HEK293 (cell line): ENCODE results near the gene BCAS3.

Experiments
- CTCF ChIA-PET: fragments of 350-600 bp; formaldehyde crosslinking; extraction: SDS; loops from one replicate; lab custom pipeline; 2021; ENCODE audit warnings: antibody characterized with exemption; lab: Yijun Ruan, JAX
- POLR2A ChIA-PET: fragments of 300-600 bp; formaldehyde crosslinking; extraction: SDS; loops from one replicate; lab custom pipeline; 2020; ENCODE audit warnings: antibody characterized with exemption, inconsistent platforms; lab: Yijun Ruan, JAX
- H3K27ac ChIP-seq: fragments of 200-500 bp; sonication (Bioruptor generic); 2 replicates; pipeline ENCODE4 v1.5.1; 2014; ENCODE audit warnings: low read depth, low read length, control low read depth, inconsistent platforms; ENCODE audit errors: extremely low read depth
- H3K36me3 ChIP-seq, 2 experiments: fragments of 200-500 bp in 1 of 2; sonication (Bioruptor generic) in 1 of 2; 1 replicate in 1 of 2; 2 replicates in 1 of 2; pipeline ENCODE4 v1.5.1; 2014 to 2017; ENCODE audit warnings: inconsistent platforms in 2 of 2, low read length in 2 of 2; ENCODE audit not compliant: control insufficient read depth in 2 of 2, insufficient read depth in 1 of 2
- H3K4me1 ChIP-seq: fragments of 200-500 bp; sonication (Bioruptor generic); 2 replicates; pipeline ENCODE4 v1.5.1; 2014; ENCODE audit warnings: mild to moderate bottlenecking, low read length, inconsistent platforms; ENCODE audit not compliant: control insufficient read depth, insufficient read depth
- H3K4me3 ChIP-seq: 2 replicates; pipeline ENCODE4 v1.5.1; 2011; ENCODE audit warnings: low read depth, mild to moderate bottlenecking, control low read depth, low read length, moderate library complexity
- H3K9me3 ChIP-seq: fragments of 200-500 bp; sonication (Bioruptor generic); 2 replicates; pipeline ENCODE4 v1.5.1; 2014; ENCODE audit warnings: low read depth, low read length, inconsistent platforms; ENCODE audit not compliant: control insufficient read depth, insufficient read depth
- BCL6B ChIP-seq: fragments of 450-650 bp; formaldehyde crosslinking; IDR thresholded peaks from 2 replicates; pipeline ENCODE4 v1.5.1; 2017; ENCODE audit warnings: missing biosample characterization, missing genetic modification characterization
- INSM2 ChIP-seq: fragments of 450-650 bp; formaldehyde crosslinking; IDR thresholded peaks from 2 replicates; pipeline ENCODE4 v1.5.1; 2016; ENCODE audit warnings: missing biosample characterization, missing genetic modification characterization
- MEIS1 ChIP-seq: sonication (generic); formaldehyde crosslinking; IDR thresholded peaks from 2 replicates; pipeline ENCODE4 v1.8.1; 2022; ENCODE audit warnings: missing genetic modification reagents, mild to moderate bottlenecking, borderline replicate concordance
- PRDM6 ChIP-seq: fragments of 450-650 bp; formaldehyde crosslinking; IDR thresholded peaks from 2 replicates; pipeline ENCODE4 v1.5.1; 2017; ENCODE audit warnings: missing biosample characterization, missing genetic modification characterization
- SP2 ChIP-seq: fragments of 450-650 bp; formaldehyde crosslinking; IDR thresholded peaks from 2 replicates; pipeline ENCODE4 v1.5.1; 2016; ENCODE audit warnings: missing biosample characterization, missing genetic modification characterization
- SP7 ChIP-seq: fragments of 450-650 bp; formaldehyde crosslinking; IDR thresholded peaks from 2 replicates; pipeline ENCODE4 v1.5.1; 2016; ENCODE audit warnings: missing biosample characterization, missing genetic modification characterization
- ZBTB49 ChIP-seq: fragments of 450-650 bp; formaldehyde crosslinking; IDR thresholded peaks from 2 replicates; pipeline ENCODE4 v1.5.1; 2016; ENCODE audit warnings: missing biosample characterization, missing genetic modification characterization, low read depth
- ZEB2 ChIP-seq: fragments of 450-650 bp; formaldehyde crosslinking; IDR thresholded peaks from 2 replicates; pipeline ENCODE4 v1.5.1; 2016; ENCODE audit warnings: missing biosample characterization, missing genetic modification characterization
- ZNF155 ChIP-seq: fragments of 450-650 bp; formaldehyde crosslinking; IDR thresholded peaks from 2 replicates; pipeline ENCODE4 v1.5.1; 2016; ENCODE audit warnings: missing biosample characterization, missing genetic modification characterization
- ZNF2 ChIP-seq: fragments of 450-650 bp; formaldehyde crosslinking; IDR thresholded peaks from 2 replicates; pipeline ENCODE4 v1.5.1; 2016; ENCODE audit warnings: missing biosample characterization, missing genetic modification characterization
- ZNF223 ChIP-seq: fragments of 450-650 bp; formaldehyde crosslinking; IDR thresholded peaks from 2 replicates; pipeline ENCODE4 v1.5.1; 2016; ENCODE audit warnings: missing biosample characterization, missing genetic modification characterization
- ZNF521 ChIP-seq: fragments of 450-650 bp; formaldehyde crosslinking; IDR thresholded peaks from 2 replicates; pipeline ENCODE4 v1.5.1; 2017; ENCODE audit warnings: missing biosample characterization, mild to moderate bottlenecking, missing genetic modification characterization
- ZNF571 ChIP-seq: fragments of 450-650 bp; formaldehyde crosslinking; IDR thresholded peaks from 2 replicates; pipeline ENCODE4 v1.5.0; 2017; ENCODE audit warnings: missing biosample characterization, missing genetic modification characterization
- ZNF639 ChIP-seq: fragments of 450-650 bp; formaldehyde crosslinking; IDR thresholded peaks from 2 replicates; pipeline ENCODE4 v1.5.1; 2016; ENCODE audit warnings: missing biosample characterization, missing genetic modification characterization
- ZNF654 ChIP-seq: fragments of 450-650 bp; formaldehyde crosslinking; IDR thresholded peaks from 2 replicates; pipeline ENCODE4 v1.5.1; 2016; ENCODE audit warnings: low read depth, missing biosample characterization, missing genetic modification characterization
- ZNF664 ChIP-seq: fragments of 450-650 bp; formaldehyde crosslinking; IDR thresholded peaks from 2 replicates; pipeline ENCODE4 v1.5.1; 2016; ENCODE audit warnings: missing biosample characterization, missing genetic modification characterization
- ZSCAN5A ChIP-seq: fragments of 450-650 bp; formaldehyde crosslinking; IDR thresholded peaks from 2 replicates; pipeline ENCODE4 v1.5.1; 2016; ENCODE audit warnings: missing biosample characterization, missing genetic modification characterization
- ZXDB ChIP-seq: fragments of 450-650 bp; formaldehyde crosslinking; IDR thresholded peaks from 2 replicates; pipeline ENCODE4 v1.5.1; 2016; ENCODE audit warnings: missing biosample characterization, missing genetic modification characterization

BCAS3 gene

GRCh38 chr17:60901242-60901641 lies 223.6 kb downstream of the BCAS3 start (continued):
- TF ChIP-seq SP2 (tag by site-specific recombination), result no peak

- H3K27ac ChIP-seq, result no peak overlapping the region
- no peaks in the 10 kb centered on the region for H3K9me3 ChIP-seq
- H3K4me3 ChIP-seq, result no peak overlapping the region
- TF ChIP-seq BCL6B (no peak), MEIS1 (no peak), ZNF223 (tag by site-specific recombination) (no peak), ZNF654 (tag by site-specific recombination) (no peak), SP7 (0 out of 2 replicates have a peak, but pooled peaks have one; percentile 23), ZNF155 (tag by site-specific recombination) (no peak), ZNF521 (no peak), PRDM6 (tag by site-specific recombination) (peak; percentile 59), ZNF639 (tag by site-specific recombination) (no peak), ZNF664 (tag by site-specific recombination) (no peak), ZXDB (tag by site-specific recombination) (no peak), ZEB2 (tag by site-specific recombination) (no peak), ZNF2 (tag by site-specific recombination) (no peak), INSM2 (no peak), ZSCAN5A (no peak), ZNF571 (tag by site-specific recombination) (no peak), ZBTB49 (tag by site-specific recombination) (no peak)
- H3K36me3 ChIP-seq, result peaks cover 3% of the 10 kb centered on the region in 2 experiments; a peak in 2 of 3 replicates
- ChIA-PET CTCF (interaction anchor here (2.3 kb wide), 1 partner anchor 181 kb away, joined by 8 read pairs; no protein-coding TSS in a partner anchor), POLR2A (no interaction called here)
- peaks cover 4% of the 10 kb centered on the region; the same call in 1 of the 2 replicates for H3K4me1 ChIP-seq
Observed at GRCh38 chr17:60901806-60902205, 224.2 kb downstream of the BCAS3 start.
